Peyer's patch (tissue), 4 donors: ENCODE measurements around the gene SAV1. TPM values are rescaled to one million over a fixed set of nuclear protein-coding genes. Genes with fewer than 3 reads are reported as not detected.
"Not testable (repeated sequence)": the region's sequence is repeated elsewhere in the genome, so short reads cannot be mapped to it uniquely, and the experiment has no call there.

Experiments used
- DNase-seq, 3 donors: peaks; one replicate each; pipeline ENCODE4 v3.0.0-alpha.2; 2017 to 2019
- H3K27ac ChIP-seq, 4 donors: fragments of 200-600 bp; sonication (generic); one replicate each; pipeline ENCODE4 v1.5.1; 2016 to 2019
- H3K27me3 ChIP-seq, 2 donors: fragments of 200-600 bp; sonication (generic); one replicate each; pipeline ENCODE4 v1.5.1; 2019
- H3K36me3 ChIP-seq, 3 donors: fragments of 200-600 bp; sonication (generic); one replicate each; pipeline ENCODE4 v1.5.1; 2016 to 2019
- H3K4me1 ChIP-seq, 4 donors: fragments of 200-600 bp; sonication (generic); one replicate each; pipeline ENCODE4 v1.5.1; 2016 to 2019
- H3K4me3 ChIP-seq, 4 donors: fragments of 200-600 bp; sonication (generic); 1 replicate in 3 of 4; 2 replicates in 1 of 4; pipeline ENCODE4 v1.5.1; 2016 to 2019; ENCODE audit warnings: mild to moderate bottlenecking in 1 of 4
- H3K9me3 ChIP-seq, 4 donors: fragments of 200-600 bp; sonication (generic); one replicate each; pipeline ENCODE4 v1.5.1; 2016 to 2019; ENCODE audit warnings: mild to moderate bottlenecking in 1 of 4
- CTCF ChIP-seq, 6 experiments: fragments of 450-650 bp in 4 of 6; fragments of 200-600 bp in 2 of 6; sonication (generic) in 1 of 6; IDR thresholded peaks; one replicate each; pipeline ENCODE4 v1.5.1; 2017 to 2019; ENCODE audit warnings: antibody characterized with exemption in 6 of 6, mild to moderate bottlenecking in 3 of 6, moderate library complexity in 1 of 6
- POLR2A ChIP-seq, 2 donors: fragments of 450-650 bp; IDR thresholded peaks; one replicate each; pipeline ENCODE4 v1.5.1; 2017; ENCODE audit warnings: antibody characterized with exemption in 2 of 2, mild to moderate bottlenecking in 2 of 2, moderate library complexity in 2 of 2
- total RNA-seq, 4 donors: library from RNA; depleted of rRNA; stranded (reverse); fragments of >200 nt; gene quantifications; one replicate each; pipeline ENCODE4 v1.1.0, GENCODE V29; 2016

Gene SAV1
- total RNA-seq, 4 donors from 2014 or later: 16.6 to 23.9 (median 17.8) TPM

- H3K9me3 ChIP-seq: no peaks in the 10 kb centered on the region
- H3K4me3 ChIP-seq: no peak overlapping the region
- H3K4me1 ChIP-seq: peaks cover 0 to 5% (median 0%) of the 10 kb centered on the region in 4 donors
- TF ChIP-seq CTCF (IDR thresholded peaks at IDR 0.05): no peak
- no peak for TF ChIP-seq POLR2A (IDR thresholded peaks at IDR 0.05)
- DNase-seq: no peak
- no peaks in the 10 kb centered on the region for H3K27me3 ChIP-seq
- peaks cover 0 to 3% (median 0%) of the 10 kb centered on the region in 3 donors for H3K36me3 ChIP-seq
- no peak overlapping the region for H3K27ac ChIP-seq
Observed at GRCh38 chr14:50669441-50669986, 1.4 kb upstream of the SAV1 start.

GRCh38 chr14:50668826-50669143, 679 bp upstream of the SAV1 start:
- no peak for TF ChIP-seq CTCF (IDR thresholded peaks at IDR 0.05)
- TF ChIP-seq POLR2A (IDR thresholded peaks at IDR 0.05): no peak
- Histone ChIP-seq H3K27me3 (no peaks in the 10 kb centered on the region), H3K4me3 (peak overlapping the region; percentile 69 to 86 (median 76)), H3K9me3 (no peaks in the 10 kb centered on the region), H3K36me3 (peaks cover 0 to 5% (median 0%) of the 10 kb centered on the region in 3 donors), H3K4me1 (peaks cover 0 to 5% (median 0%) of the 10 kb centered on the region in 4 donors), H3K27ac (peak overlapping the region; percentile 91 to 95 (median 92))
- DNase-seq: no peak

- H3K9me3 ChIP-seq: no peaks in the 10 kb centered on the region
- peak overlapping the region; percentile 69 to 86 (median 76) for H3K4me3 ChIP-seq
- no peaks in the 10 kb centered on the region for H3K27me3 ChIP-seq
Observed at GRCh38 chr14:50667684-50667995, 466 bp downstream of the SAV1 start.

GRCh38 chr14:50666772-50667683, 1.1 kb downstream of the SAV1 start:
- H3K4me1 ChIP-seq: peaks cover 0 to 5% (median 0%) of the 10 kb centered on the region in 4 donors
- peak overlapping the region; percentile 69 to 86 (median 76) for H3K4me3 ChIP-seq
- peak in 2 of 3 donors; percentile 56 to 74 for DNase-seq
- no peak for TF ChIP-seq CTCF (IDR thresholded peaks at IDR 0.05)
- no peak for TF ChIP-seq POLR2A (IDR thresholded peaks at IDR 0.05)
- H3K27me3 ChIP-seq: no peaks in the 10 kb centered on the region
- no peaks in the 10 kb centered on the region for H3K9me3 ChIP-seq
- peak overlapping the region; percentile 91 to 95 (median 92) for H3K27ac ChIP-seq
- H3K36me3 ChIP-seq: peaks cover 0 to 5% (median 0%) of the 10 kb centered on the region in 3 donors

More at GRCh38 chr14:50667684-50667995, 466 bp downstream of the SAV1 start:
- TF ChIP-seq CTCF (IDR thresholded peaks at IDR 0.05): no peak
- TF ChIP-seq POLR2A (IDR thresholded peaks at IDR 0.05): no peak
- peak in 2 of 3 donors; percentile 52 to 74 for DNase-seq
- Histone ChIP-seq H3K27ac (peak overlapping the region; percentile 91 to 95 (median 92)), H3K36me3 (peaks cover 0 to 5% (median 0%) of the 10 kb centered on the region in 3 donors), H3K4me1 (peaks cover 0 to 5% (median 0%) of the 10 kb centered on the region in 4 donors)

GRCh38 chr14:50665300-50665699, 2.8 kb downstream of the SAV1 start:
- H3K9me3 ChIP-seq, H3K4me1 ChIP-seq, H3K27me3 ChIP-seq, H3K27ac ChIP-seq, DNase-seq, H3K4me3 ChIP-seq: not testable (repeated sequence)
- peaks cover 0 to 11% (median 0%) of the 10 kb centered on the region in 3 donors for H3K36me3 ChIP-seq

- H3K27me3 ChIP-seq, H3K9me3 ChIP-seq, H3K27ac ChIP-seq, DNase-seq, H3K4me1 ChIP-seq, H3K4me3 ChIP-seq: not testable (repeated sequence)
- peaks cover 0 to 11% (median 0%) of the 10 kb centered on the region in 3 donors for H3K36me3 ChIP-seq
Observed at GRCh38 chr14:50664579-50664978, 3.5 kb downstream of the SAV1 start.
